GM12874 (cell line): Measurements from ENCODE around the gene ERC2.

Experiments used
- CTCF ChIP-seq: IDR thresholded peaks from 2 replicates; pipeline ENCODE4 v1.5.1; 2011; ENCODE audit warnings: low read depth, mild to moderate bottlenecking, control low read depth, low read length, moderate library complexity; ENCODE audit not compliant: insufficient read depth

Gene ERC2

GRCh38 chr3:56477646-56478045, 9.4 kb upstream of the ERC2 start:
- TF ChIP-seq CTCF = no peak

- TF ChIP-seq CTCF = no peak
Observed at GRCh38 chr3:56476771-56477170, 8.5 kb upstream of the ERC2 start.

- no peak for TF ChIP-seq CTCF
Observed at GRCh38 chr3:56471771-56472170, 3.5 kb upstream of the ERC2 start.

- no peak for TF ChIP-seq CTCF
Observed at GRCh38 chr3:56469141-56469540, 874 bp upstream of the ERC2 start.

DNA sequence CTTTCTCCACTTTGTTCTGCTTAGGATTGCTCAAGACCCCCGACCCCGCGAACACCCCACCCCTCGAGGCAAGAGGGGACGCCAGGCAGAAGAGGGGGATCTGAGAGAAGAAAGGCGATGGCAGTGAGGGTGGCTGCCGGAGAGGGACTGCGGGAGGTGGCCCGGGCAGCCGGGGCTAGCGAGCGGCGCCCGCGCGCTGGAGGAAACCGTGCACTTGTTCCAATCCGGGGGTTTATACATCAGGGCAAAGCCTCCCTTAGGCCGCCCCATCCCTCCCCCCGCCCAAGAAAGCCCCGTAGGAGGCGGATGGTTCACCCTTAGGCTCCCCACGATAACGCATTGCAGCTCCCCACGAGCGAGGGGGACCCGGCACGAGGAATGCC, 475 bp downstream of the ERC2 start:
- no peak for TF ChIP-seq CTCF

- TF ChIP-seq CTCF = no peak
Observed at GRCh38 chr3:56467108-56467507, 1.2 kb downstream of the ERC2 start.

- TF ChIP-seq CTCF = no peak
Observed at GRCh38 chr3:56459719-56460118, 8.5 kb downstream of the ERC2 start.

DNA sequence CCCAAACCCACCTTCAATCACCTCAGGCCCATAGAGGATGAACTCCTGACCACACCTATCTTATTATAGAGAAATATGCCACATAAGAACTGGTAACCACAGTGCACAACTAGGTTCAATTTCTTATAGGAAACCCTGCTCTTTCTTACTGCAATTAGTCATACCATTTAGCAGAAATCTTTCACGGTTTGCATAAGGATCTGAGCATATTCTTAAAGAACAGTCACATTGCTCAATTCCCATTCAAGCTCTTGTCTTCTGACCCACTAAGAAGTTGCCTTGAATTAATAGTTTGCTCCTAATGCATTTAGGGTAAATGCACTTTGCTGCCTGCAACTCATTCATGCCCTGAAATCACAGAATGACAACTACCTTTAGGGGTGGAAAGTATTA, 9.2 kb downstream of the ERC2 start:
- no peak for TF ChIP-seq CTCF
